Activated CD4-positive, CD25-positive, alpha-beta regulatory T cell treated with anti-CD3 and anti-CD28 coated beads, Interleukin-2, amount 50 U/mL, for 24 hours (primary cell): ENCODE measurements around the gene CRABP2.
A peak's percentile ranks its signal among the peaks of the same experiment; 100 is the strongest.

ENCODE experiments used
- ATAC-seq, 2 donors: fragments of 150-1000 bp; cut with Tn5 transposase; one replicate each; pipeline ENCODE4 v1.10.0; 2021; ENCODE audit warnings: mild to moderate bottlenecking in 1 of 2, moderate library complexity in 1 of 2

The CRABP2 gene

GRCh38 chr1:156705321-156705917 is at the start of gene CRABP2:
Gene CRABP2, minus strand, starts transcription at chr1:156705583. Its CDS starts 137 bp downstream, at chr1:156705446.
- peak; percentile 34 to 40 for ATAC-seq

GRCh38 chr1:156754219-156754618 is 48.8 kb upstream of the CRABP2 start:
- no peak for ATAC-seq

GRCh38 chr1:156752843-156753482 is 47.6 kb upstream of the CRABP2 start:
- no peak for ATAC-seq

DNA sequence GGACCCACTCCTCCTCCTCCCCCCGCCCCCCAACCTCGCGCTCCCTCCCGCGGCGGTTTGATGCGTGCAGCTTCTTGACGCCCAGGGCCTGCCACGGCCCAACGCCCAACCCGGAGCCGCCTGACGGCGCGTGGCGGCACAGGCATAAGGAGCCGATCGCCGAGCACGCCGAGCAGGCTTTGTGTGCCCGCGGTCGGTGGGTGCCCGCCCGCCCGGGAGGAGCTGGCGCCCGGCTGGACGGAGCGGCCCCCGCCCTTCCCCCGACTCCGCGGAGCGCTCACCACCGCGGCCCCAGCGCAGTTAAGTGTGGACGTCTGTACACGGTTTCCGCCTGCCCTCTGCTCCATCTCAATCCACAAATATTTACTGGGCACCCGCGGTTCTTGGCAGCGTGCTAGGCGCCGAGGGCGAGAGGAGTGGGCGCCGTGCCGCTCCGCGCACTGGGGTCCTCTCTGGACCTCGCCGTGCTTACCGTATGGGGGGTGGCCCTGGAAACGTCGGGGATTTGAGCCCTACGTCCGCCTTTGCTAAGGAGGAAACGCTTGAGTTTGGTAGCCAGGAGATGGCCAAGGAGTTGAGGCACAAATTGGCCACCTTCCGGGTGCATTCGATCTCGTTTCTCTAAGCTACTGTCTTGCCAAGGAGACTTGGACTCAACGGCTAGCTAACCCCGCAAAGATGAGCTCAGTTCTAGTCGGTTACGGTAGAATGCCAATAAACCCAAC is 46.5 kb upstream of the CRABP2 start:
- ATAC-seq: peak; percentile 84 to 85

- no peak for ATAC-seq
These were observed 46.0 kb upstream of the CRABP2 start, which contains the start of gene HDGF for GRCh38 chr1:156751451-156751756. Gene HDGF, minus strand, starts transcription at chr1:156751675. Its CDS starts 246 bp downstream, at chr1:156751429.

DNA sequence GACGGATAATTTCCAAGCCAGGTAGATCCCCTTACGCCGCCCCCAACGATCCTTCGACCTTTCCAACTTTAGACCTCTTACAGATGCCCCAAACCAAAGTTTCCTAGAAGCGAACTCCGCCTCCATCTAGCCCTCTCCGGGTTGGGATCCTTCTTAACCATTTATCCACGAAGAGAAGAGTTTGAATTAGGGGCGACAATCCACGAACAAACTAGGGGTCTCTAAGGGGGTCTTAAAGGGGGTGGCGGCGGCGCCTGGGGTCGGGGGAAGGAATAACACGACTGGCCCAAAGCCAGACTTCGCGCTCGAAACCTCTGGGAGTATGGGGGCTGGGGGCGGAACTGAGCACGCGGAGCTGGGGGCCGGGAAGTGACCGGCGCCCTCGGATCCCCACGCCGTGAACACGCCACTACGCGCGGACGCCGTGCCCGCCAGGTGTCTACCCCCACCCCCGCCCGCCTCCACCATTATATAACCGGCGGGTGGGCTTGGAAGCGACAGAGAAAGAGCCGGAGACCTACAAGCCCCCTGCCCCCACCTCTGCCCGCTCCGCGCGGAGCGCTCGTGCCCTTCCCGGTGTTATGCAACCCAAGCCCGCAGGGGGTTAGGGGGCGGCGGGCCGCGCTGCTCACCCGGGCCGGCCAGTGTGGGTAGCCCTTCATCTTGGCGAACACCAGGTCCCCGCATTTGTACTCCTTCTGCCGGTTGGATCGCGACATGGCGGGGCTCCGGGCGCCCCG is 45.5 kb upstream of the CRABP2 start:
- ATAC-seq: peak; percentile 10 to 30

GRCh38 chr1:156750191-156750672 is 44.8 kb upstream of the CRABP2 start:
- ATAC-seq: peak; percentile 9

GRCh38 chr1:156749419-156750118 is 44.2 kb upstream of the CRABP2 start:
- no peak for ATAC-seq

DNA sequence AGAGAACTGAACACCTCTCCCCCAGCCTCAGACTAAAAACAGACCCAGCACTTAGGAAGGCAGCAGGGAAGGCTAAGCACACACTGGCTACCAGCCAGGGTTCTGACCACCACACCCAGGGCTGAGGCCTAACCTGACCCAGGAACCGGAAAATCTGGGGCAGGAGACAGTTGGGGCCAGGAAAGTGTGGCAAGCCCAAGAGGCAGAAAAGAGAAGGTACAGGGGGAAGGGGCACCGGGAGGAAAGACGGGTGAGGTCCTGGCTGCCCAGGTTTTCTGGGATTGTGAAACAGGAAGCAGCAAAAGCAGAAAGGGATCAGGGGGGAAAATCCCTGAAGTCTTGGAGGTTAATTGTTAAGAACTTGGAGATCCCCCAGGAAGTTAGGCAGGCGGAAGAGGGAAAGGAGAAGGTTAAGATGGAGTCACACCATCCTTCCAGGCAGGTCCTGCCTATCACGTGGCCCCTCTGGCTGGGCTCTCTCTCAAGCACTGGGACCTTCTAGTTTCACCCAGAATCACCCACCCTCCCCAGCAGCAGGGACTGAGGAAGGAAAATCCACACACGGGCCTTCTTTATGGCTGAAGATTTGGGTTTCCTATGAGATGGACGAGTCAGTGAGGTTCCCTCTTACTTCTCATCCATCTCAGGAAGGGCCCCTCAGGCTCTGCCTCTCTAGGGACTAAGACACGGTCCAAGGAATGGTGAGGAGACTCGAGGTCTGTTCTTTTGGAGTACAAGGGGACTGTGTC is 43.5 kb upstream of the CRABP2 start:
- no peak for ATAC-seq

DNA sequence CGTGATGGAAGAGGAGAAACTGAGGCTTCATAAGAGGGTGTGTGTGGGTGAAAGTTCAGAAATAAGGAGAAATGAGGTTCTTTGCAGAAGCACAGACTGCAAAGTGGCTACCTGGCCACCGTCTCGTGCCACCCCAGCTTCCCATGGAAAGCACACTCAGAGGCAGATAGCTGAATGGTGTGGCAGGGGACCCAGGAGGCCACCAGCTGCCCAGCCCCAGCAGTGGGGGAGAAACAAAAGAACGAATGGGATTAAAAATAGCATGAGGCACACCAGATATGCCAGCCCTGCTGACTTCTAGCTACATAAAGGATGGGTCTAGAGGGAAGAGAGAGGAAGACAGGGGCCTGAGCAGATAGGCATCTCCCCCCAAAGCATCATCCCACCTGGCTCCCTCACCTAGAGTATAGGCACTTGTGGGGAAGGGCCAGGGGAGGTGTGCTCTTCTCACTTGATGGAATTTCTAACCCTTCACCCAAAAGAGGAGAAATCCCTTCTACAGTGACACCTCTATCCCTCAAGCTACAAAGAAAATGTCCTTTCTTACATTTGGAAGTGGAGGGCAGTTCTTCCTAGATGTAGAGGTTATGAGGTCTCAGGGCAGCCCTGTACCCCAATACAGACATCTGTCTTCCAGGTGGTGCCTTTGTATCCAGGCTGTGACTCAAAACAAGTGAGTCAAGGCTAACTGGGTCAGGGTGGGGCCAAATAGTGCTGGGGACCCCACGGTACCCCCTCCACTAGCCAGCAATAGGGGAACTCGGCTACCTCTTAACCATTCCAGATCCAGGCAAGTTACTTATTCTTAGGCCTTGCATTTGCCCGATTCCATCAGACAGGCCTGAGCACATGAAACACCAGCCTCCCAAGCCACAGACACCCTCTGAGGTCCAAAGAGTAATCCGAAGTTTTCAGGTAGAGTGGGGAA is 42.6 kb upstream of the CRABP2 start:
- ATAC-seq: no peak

DNA sequence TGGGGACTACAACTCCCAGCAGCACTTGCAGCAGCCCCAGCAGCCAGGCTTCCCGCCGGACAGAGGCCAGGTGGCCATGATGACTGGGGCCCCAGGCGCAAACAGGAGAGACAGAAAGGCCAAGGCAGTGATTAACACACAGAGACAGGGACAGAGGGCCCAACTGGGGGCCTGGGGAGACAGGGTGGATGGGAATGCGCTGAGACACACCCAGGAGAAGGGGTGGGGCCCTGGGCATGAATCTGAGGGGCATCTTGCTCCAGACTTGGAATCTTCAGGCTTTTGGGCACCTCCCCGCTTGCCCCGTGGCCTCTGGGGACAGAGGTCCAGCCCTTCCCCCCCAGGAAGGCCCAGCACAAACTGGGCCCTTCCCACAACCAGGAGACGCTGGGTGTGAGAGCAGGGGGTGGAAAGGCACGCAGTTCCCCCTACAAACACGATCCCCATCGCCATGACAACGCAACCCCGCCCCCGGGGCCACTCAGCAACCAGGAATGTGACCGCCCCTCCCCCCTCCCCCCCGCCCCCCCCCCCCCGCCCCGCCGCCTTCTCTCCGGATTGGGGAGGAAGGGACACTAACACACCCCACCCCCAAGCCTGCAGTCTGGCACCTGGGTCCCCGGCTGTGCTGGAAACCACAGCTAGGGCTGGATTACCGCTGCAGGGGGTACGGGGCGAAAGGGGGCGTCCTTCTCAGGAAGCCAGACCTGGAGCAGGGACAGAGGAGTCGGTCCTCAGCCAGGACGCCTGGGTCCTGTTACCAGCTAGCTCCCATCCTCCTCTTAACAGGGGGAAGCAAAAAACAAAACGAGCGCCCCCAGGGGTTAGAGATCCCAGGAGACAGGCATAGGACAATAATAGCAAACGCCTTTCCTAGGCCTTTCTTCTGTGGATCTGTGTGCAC is 41.6 kb upstream of the CRABP2 start:
- no peak for ATAC-seq

DNA sequence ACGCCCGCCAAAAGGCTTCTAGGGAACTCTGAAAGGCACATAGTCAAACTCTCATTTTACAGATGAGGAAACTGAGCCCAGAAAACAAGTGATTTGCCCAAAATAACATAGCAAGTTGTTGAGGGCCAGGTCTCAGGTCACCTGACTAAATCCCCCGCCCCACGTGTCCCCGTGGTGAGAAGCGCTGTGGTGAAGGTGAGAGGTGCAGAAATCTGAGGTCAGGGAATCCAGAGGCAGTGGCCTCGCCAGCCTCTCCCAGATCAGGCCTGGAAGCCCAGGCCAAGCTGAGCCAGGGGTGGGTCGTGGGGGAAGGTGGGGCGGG is 41.0 kb upstream of the CRABP2 start:
- no peak for ATAC-seq

DNA sequence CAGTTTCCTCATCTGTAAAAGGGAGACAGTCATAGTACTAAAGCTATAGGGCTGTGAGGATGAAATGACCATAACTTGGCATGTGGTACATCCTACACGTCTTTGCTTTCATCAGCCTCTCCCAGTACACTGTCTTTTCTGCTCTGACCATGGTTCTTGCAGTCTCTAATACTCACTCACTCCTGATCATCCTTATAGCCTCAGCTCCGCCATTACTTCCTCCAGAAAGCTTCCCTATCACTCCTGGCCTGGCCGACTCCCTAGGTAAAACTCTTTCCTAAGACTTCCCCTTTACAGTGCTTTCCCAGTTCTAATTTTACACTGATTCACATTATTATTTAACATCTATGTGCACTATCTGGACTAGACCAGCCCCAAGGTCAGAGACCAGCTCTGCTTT is 40.5 kb upstream of the CRABP2 start:
- ATAC-seq: no peak

GRCh38 chr1:156744786-156745419 is 39.5 kb upstream of the CRABP2 start:
- no peak for ATAC-seq

DNA sequence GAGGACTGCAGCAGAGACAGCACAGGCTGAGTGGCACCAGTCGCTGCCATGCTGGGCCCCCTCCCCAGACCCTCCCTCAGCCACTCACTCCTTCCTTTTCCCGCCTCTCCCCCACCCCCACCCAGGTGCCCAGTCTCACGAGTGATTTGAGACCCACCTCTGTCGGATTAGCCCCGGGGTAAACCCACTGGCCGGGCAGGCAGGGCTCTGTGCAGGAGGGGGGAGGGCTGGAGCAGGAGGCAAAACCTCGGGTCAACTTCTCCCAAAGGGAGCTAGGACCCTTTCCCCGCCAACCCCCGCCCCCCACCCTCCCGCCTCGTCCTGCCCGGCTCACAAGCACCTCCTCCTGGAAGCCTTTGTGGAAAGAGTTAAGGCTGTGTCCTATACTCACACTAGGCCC is 39.0 kb upstream of the CRABP2 start:
- ATAC-seq: no peak

DNA sequence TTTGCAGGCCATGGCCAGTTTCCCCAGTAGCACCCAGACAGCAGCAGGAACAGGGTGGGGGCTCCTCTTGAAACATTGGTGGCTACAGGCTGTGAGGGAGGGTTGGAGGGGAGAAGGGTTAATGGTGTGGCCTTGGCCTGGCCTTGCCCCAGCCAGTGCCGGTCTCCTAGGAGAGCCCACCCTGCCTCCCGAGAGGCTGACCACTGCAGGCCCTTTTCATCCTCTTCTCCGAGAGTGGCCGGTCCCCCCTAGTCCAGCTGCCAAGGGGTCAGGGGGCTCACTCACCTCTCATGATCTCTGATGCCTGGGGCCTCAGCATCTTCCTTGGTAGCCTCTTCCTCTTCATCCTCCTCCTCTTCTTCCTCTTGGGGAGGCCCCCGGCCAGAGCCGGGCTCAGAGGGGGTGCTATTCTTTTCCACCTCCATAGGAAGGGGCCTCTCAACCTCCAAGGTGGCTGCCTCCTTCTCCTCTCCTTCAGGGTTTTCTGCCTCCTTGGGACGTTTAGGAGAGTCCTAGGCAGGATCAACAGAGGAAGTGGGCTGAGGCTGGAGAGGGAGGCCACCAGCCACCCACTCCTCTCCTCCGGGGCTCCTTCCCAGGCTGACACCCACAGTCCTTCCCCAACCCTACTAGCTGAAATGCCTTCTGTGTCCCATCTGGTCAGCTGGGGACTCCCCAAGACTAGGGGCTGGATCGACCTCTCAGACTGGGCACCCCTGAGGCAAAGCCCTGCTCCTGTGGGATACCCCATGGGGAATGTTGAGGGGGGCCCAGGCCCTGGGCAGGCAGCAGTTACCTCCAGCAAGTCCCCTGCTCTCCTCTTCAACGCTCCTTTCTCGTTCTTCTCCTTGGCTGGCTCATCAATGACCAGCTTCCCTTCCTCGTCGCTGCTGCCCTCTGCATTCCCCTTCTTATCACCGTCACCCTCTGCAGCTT is 38.3 kb upstream of the CRABP2 start:
- no peak for ATAC-seq

DNA sequence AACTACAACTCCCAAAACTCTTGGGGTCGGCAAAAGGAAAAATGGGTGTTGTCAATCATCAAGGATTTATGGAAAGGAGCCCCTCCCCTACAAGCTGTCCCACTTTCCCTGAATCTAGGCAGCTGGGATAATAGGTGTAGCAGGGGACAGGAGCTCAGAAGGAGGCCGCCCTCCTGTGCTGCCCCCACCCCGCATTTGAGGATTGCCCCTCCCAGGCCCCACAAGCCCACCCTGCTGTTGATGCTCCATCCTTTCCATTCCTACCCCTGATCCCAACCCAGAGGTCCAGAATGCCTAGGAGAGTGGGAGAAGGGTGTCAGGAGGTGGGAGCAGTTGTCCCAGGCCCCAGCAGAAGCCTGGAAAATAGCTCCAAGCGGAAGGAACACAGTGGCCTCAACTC is 37.4 kb upstream of the CRABP2 start:
- no peak for ATAC-seq

DNA sequence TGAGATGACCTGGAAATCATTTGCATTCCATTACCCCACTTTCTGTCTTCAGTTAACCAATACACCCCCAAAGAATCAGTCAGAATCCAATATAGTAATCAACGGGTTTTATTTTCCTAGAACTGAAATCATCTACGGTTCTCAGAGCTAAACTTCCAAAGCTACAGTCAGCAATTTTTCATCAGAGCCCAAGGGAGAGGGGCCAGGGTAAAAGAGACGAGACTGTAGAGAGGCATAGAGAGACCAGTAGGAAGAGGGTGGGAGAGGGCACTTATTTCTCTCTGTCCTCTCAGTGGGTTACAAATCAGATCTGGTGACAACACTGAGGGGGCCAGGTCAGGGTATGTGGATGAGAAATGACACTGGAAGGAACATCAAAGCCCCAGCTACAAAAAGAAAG is 36.6 kb upstream of the CRABP2 start:
- no peak for ATAC-seq
